ENCODE data around the gene VAV2.

DNA sequence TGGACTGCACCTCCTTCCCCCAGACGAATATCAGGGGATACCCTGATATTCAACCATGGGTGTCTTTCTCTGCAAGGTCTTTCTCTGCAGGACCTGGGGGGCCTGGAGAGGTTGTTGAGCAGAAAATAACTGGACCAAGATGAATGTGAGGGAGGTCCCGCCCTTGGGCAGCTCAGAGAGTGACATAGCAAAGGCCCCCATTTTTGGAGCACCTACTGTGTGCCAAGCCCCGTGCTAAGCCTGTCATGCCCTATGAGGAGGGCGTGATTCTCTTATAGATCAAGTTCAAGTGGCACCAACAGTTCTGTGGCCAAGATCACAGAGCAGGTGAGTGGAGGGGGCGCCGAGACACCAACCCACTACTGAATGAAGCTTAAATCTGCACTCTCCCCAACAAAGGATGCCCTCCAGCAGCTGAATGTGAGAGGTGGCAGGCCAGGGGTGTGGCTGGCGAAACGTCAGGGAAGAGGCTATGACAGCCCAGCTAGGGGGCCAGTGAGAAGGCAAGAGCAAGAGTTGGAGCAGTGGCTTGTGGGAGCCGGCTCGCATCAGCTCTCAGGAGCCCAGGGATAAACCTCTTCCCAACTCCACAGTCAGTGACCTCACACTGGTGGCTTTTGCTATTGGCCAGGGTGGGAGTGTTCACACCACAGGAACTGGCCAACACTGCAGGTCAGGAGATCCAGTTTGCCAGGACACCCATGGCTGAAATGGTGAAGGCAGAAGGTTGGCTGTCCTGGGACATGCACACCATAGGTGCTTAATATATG lies 259.3 kb downstream of the VAV2 start:
- TF ChIP-seq, protein P1, sequence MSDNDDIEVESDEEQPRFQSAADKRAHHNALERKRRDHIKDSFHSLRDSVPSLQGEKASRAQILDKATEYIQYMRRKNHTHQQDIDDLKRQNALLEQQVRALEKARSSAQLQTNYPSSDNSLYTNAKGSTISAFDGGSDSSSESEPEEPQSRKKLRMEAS (IDR thresholded peaks at IDR 0.05; ENCODE audit: low read depth), result no peak
- TF ChIP-seq, protein P2, sequence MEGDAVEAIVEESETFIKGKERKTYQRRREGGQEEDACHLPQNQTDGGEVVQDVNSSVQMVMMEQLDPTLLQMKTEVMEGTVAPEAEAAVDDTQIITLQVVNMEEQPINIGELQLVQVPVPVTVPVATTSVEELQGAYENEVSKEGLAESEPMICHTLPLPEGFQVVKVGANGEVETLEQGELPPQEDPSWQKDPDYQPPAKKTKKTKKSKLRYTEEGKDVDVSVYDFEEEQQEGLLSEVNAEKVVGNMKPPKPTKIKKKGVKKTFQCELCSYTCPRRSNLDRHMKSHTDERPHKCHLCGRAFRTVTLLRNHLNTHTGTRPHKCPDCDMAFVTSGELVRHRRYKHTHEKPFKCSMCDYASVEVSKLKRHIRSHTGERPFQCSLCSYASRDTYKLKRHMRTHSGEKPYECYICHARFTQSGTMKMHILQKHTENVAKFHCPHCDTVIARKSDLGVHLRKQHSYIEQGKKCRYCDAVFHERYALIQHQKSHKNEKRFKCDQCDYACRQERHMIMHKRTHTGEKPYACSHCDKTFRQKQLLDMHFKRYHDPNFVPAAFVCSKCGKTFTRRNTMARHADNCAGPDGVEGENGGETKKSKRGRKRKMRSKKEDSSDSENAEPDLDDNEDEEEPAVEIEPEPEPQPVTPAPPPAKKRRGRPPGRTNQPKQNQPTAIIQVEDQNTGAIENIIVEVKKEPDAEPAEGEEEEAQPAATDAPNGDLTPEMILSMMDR (IDR thresholded peaks at IDR 0.05), result no peak
- TF ChIP-seq YY1 (IDR thresholded peaks at IDR 0.05; ENCODE audit: low read depth), result no peak
- TF ChIP-seq TCF12 (IDR thresholded peaks at IDR 0.05), result no peak
- no peak for TF ChIP-seq EP300 (IDR thresholded peaks at IDR 0.05; ENCODE audit: borderline replicate concordance in 1 of 2, low read depth in 1 of 2, low read length in 1 of 2)
- TF ChIP-seq, protein P3, sequence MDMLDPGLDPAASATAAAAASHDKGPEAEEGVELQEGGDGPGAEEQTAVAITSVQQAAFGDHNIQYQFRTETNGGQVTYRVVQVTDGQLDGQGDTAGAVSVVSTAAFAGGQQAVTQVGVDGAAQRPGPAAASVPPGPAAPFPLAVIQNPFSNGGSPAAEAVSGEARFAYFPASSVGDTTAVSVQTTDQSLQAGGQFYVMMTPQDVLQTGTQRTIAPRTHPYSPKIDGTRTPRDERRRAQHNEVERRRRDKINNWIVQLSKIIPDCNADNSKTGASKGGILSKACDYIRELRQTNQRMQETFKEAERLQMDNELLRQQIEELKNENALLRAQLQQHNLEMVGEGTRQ (IDR thresholded peaks at IDR 0.05; ENCODE audit: borderline replicate concordance, low read depth, low read length), result no peak
- TF ChIP-seq, protein P4, sequence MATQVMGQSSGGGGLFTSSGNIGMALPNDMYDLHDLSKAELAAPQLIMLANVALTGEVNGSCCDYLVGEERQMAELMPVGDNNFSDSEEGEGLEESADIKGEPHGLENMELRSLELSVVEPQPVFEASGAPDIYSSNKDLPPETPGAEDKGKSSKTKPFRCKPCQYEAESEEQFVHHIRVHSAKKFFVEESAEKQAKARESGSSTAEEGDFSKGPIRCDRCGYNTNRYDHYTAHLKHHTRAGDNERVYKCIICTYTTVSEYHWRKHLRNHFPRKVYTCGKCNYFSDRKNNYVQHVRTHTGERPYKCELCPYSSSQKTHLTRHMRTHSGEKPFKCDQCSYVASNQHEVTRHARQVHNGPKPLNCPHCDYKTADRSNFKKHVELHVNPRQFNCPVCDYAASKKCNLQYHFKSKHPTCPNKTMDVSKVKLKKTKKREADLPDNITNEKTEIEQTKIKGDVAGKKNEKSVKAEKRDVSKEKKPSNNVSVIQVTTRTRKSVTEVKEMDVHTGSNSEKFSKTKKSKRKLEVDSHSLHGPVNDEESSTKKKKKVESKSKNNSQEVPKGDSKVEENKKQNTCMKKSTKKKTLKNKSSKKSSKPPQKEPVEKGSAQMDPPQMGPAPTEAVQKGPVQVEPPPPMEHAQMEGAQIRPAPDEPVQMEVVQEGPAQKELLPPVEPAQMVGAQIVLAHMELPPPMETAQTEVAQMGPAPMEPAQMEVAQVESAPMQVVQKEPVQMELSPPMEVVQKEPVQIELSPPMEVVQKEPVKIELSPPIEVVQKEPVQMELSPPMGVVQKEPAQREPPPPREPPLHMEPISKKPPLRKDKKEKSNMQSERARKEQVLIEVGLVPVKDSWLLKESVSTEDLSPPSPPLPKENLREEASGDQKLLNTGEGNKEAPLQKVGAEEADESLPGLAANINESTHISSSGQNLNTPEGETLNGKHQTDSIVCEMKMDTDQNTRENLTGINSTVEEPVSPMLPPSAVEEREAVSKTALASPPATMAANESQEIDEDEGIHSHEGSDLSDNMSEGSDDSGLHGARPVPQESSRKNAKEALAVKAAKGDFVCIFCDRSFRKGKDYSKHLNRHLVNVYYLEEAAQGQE (IDR thresholded peaks at IDR 0.05; ENCODE audit: low read depth, low read length), result no peak
- no peak for TF ChIP-seq RAD21 (IDR thresholded peaks at IDR 0.05; ENCODE audit: low read length)
- TF ChIP-seq EZH2phosphoT487 (IDR thresholded peaks at IDR 0.05; ENCODE audit: borderline replicate concordance, low read depth), result no peak
- TF ChIP-seq FOXM1 (IDR thresholded peaks at IDR 0.05; ENCODE audit: low read depth), result no peak
- TF ChIP-seq SMC3 (IDR thresholded peaks at IDR 0.05; ENCODE audit: low read depth, low read length), result no peak
- no peak for TF ChIP-seq JUND (IDR thresholded peaks at IDR 0.05)
- TF ChIP-seq GABPA (IDR thresholded peaks at IDR 0.05; ENCODE audit: low read depth), result no peak
- no peak for TF ChIP-seq NRF1 (IDR thresholded peaks at IDR 0.05; ENCODE audit: low read depth, low read length)

All from SK-N-SH (cell line).